Astrocyte (in vitro differentiated cells and primary cell): ENCODE measurements around the gene MBP. TPM values are rescaled to one million over a fixed set of nuclear protein-coding genes. Genes with fewer than 3 reads are reported as not detected.

Source experiments
- DNase-seq: peaks from one replicate; pipeline ENCODE4 v3.0.0-alpha.2; 2010; ENCODE audit warnings: low read depth
- FAIRE-seq: peaks from 2 replicates; lab custom pipeline; 2011; peaks lifted over from hg19 to GRCh38; lab: Jason Lieb, UNC
- H2AFZ ChIP-seq: 2 replicates; pipeline ENCODE4 v1.6.0; 2012; ENCODE audit warnings: low read depth, low read length, inconsistent platforms
- H3K27ac ChIP-seq: 2 replicates; pipeline ENCODE4 v1.5.1; 2011; ENCODE audit warnings: low read depth, low read length, inconsistent platforms
- H3K27me3 ChIP-seq: 2 replicates; pipeline ENCODE4 v1.6.0; 2011; ENCODE audit warnings: low read length, inconsistent platforms; ENCODE audit not compliant: insufficient read depth
- H3K36me3 ChIP-seq: 2 replicates; pipeline ENCODE4 v1.5.1; 2011; ENCODE audit warnings: low read length, inconsistent platforms; ENCODE audit not compliant: insufficient read depth
- H3K4me1 ChIP-seq: 2 replicates; pipeline ENCODE4 v1.5.1; 2011; ENCODE audit warnings: low read length, inconsistent platforms; ENCODE audit not compliant: insufficient read depth
- H3K4me2 ChIP-seq: 2 replicates; pipeline ENCODE4 v1.6.0; 2012; ENCODE audit warnings: low read length, inconsistent platforms
- H3K4me3 ChIP-seq: 2 replicates; pipeline ENCODE4 v1.5.1; 2011; ENCODE audit warnings: low read depth, mild to moderate bottlenecking, low read length, inconsistent platforms; ENCODE audit not compliant: insufficient read depth
- H3K79me2 ChIP-seq: 2 replicates; pipeline ENCODE4 v1.6.0; 2012; ENCODE audit warnings: mild to moderate bottlenecking, low read length, inconsistent platforms; ENCODE audit not compliant: insufficient read depth
- H3K9ac ChIP-seq: 2 replicates; pipeline ENCODE4 v1.6.0; 2012; ENCODE audit warnings: mild to moderate bottlenecking, low read length, inconsistent platforms
- H3K9me3 ChIP-seq: 2 replicates; pipeline ENCODE4 v1.5.1; 2012; ENCODE audit warnings: low read depth, mild to moderate bottlenecking, low read length, inconsistent platforms; ENCODE audit not compliant: insufficient read depth
- H4K20me1 ChIP-seq: 2 replicates; pipeline ENCODE4 v1.6.0; 2012; ENCODE audit warnings: low read length, inconsistent platforms; ENCODE audit not compliant: insufficient read depth
- H3K27ac Mint-ChIP-seq: one replicate; pipeline ENCODE4 v1.8.0; 2021; ENCODE audit warnings: mild to moderate bottlenecking, mixed read lengths; ENCODE audit not compliant: unreplicated experiment
- H3K27me3 Mint-ChIP-seq: one replicate; pipeline ENCODE4 v1.8.0; 2021; ENCODE audit warnings: low read depth, mixed read lengths; ENCODE audit not compliant: unreplicated experiment
- H3K36me3 Mint-ChIP-seq: one replicate; pipeline ENCODE4 v1.8.0; 2021; ENCODE audit warnings: low read depth, mixed read lengths; ENCODE audit not compliant: unreplicated experiment
- H3K4me1 Mint-ChIP-seq: one replicate; pipeline ENCODE4 v1.8.0; 2021; ENCODE audit warnings: low read depth, mixed read lengths; ENCODE audit not compliant: unreplicated experiment
- H3K4me3 Mint-ChIP-seq: one replicate; pipeline ENCODE4 v1.8.0; 2021; ENCODE audit warnings: mild to moderate bottlenecking, moderate library complexity, mixed read lengths; ENCODE audit not compliant: unreplicated experiment
- H3K9me3 Mint-ChIP-seq: one replicate; pipeline ENCODE4 v1.8.0; 2021; ENCODE audit warnings: mild to moderate bottlenecking, mixed read lengths; ENCODE audit not compliant: unreplicated experiment
- EZH2 ChIP-seq: IDR thresholded peaks from 2 replicates; pipeline ENCODE4 v1.6.1; 2012; ENCODE audit warnings: mild to moderate bottlenecking, low read length, inconsistent platforms; ENCODE audit not compliant: insufficient read depth
- total RNA-seq: library from RNA; stranded (reverse); gene quantifications from 2 replicates; pipeline ENCODE4 v1.2.1, GENCODE V29; 2021
- TF ChIP-seq, protein P1 (sequence below): IDR thresholded peaks from 2 replicates; pipeline ENCODE4 v1.5.1; 2011; ENCODE audit warnings: low read depth, mild to moderate bottlenecking, inconsistent platforms, low read length, moderate library complexity; ENCODE audit not compliant: insufficient read depth

The MBP gene
- total RNA-seq, 1 donor from 2014 or later = 11.4 TPM

DNA sequence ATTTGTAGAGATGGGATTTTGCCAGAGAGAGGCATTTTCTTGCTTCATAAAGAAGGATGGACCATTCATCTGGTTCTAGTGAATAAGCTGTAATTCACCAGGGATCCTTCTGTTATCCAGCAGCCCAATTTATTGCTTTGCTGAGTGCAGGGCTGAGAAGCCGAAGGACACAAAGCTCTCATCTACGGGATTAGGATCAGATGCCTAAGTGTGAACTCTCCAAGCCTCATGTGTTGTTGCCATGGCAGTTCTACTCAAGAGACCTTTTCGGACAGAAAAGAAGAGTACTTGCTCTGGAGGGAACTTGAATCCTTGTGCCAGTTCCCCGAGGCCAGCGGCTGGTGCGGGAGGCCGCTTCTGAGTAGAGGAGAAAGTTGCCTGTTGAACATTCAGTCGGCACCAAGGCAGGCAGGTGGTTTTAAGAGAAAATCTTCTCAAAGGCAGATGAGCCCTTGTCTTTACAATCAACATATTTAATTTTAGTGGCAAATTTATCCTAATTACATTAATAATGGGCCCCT, 38.4 kb upstream of the MBP start:
- peaks cover 6% of the 10 kb centered on the region for H3K4me1 Mint-ChIP-seq
- no peaks in the 10 kb centered on the region for H3K9me3 Mint-ChIP-seq
- H3K9ac ChIP-seq = no peak overlapping the region
- no peaks in the 10 kb centered on the region for H3K36me3 Mint-ChIP-seq
- peaks cover 35% of the 10 kb centered on the region for H3K27me3 Mint-ChIP-seq
- no peaks in the 10 kb centered on the region for H3K9me3 ChIP-seq
- no peak overlapping the region for H3K4me3 ChIP-seq
- no peak overlapping the region for H2AFZ ChIP-seq
- H3K27ac Mint-ChIP-seq = no peak overlapping the region
- no peaks in the 10 kb centered on the region for H3K79me2 ChIP-seq
- no peak for DNase-seq
- H3K4me3 Mint-ChIP-seq = no peak overlapping the region
- H3K27ac ChIP-seq = no peak overlapping the region
- H3K4me2 ChIP-seq = no peak overlapping the region
- H4K20me1 ChIP-seq = no peaks in the 10 kb centered on the region
- H3K4me1 ChIP-seq = peaks cover 6% of the 10 kb centered on the region
- no peaks in the 10 kb centered on the region for H3K36me3 ChIP-seq
- TF ChIP-seq, protein P1, sequence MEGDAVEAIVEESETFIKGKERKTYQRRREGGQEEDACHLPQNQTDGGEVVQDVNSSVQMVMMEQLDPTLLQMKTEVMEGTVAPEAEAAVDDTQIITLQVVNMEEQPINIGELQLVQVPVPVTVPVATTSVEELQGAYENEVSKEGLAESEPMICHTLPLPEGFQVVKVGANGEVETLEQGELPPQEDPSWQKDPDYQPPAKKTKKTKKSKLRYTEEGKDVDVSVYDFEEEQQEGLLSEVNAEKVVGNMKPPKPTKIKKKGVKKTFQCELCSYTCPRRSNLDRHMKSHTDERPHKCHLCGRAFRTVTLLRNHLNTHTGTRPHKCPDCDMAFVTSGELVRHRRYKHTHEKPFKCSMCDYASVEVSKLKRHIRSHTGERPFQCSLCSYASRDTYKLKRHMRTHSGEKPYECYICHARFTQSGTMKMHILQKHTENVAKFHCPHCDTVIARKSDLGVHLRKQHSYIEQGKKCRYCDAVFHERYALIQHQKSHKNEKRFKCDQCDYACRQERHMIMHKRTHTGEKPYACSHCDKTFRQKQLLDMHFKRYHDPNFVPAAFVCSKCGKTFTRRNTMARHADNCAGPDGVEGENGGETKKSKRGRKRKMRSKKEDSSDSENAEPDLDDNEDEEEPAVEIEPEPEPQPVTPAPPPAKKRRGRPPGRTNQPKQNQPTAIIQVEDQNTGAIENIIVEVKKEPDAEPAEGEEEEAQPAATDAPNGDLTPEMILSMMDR = no peak
- TF ChIP-seq EZH2 = no peak
- no peak for FAIRE-seq
- H3K27me3 ChIP-seq = no peaks in the 10 kb centered on the region

DNA sequence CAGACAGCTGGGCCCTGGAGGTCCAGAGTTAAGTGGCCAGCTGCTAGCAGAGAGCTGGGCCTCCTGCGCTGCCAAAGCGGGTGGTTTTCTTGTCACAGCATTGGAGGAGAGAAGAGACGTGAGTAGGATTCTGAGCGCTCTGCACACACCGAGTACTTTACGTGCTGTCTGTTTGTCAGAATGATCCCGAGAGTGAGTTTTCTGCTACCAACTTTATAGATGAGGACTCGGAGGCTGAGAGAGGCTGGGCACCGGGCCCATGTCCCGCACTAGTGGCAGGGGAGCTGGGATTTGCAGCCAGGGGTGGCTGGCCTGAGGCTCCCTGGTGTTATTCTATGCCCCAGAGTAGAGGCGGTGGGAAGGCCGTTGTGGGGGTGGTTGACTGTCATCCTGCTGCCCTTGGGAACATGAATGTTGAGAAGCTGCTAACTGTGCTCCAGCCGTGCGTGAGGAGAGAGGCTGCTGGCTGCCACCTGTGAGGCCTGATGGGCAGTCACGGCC, 36.3 kb upstream of the MBP start:
- H3K27ac ChIP-seq = no peak overlapping the region
- peaks cover 42% of the 10 kb centered on the region for H3K27me3 Mint-ChIP-seq
- no peak overlapping the region for H3K4me3 ChIP-seq
- FAIRE-seq (no peak), DNase-seq (no peak)
- H3K79me2 ChIP-seq = no peaks in the 10 kb centered on the region
- no peak overlapping the region for H3K9ac ChIP-seq
- H3K27me3 ChIP-seq = no peaks in the 10 kb centered on the region
- H3K4me2 ChIP-seq = no peak overlapping the region
- H3K27ac Mint-ChIP-seq = no peak overlapping the region
- no peak overlapping the region for H3K4me3 Mint-ChIP-seq
- H3K4me1 ChIP-seq = peaks cover 6% of the 10 kb centered on the region
- H3K4me1 Mint-ChIP-seq = peaks cover 4% of the 10 kb centered on the region
- H2AFZ ChIP-seq = no peak overlapping the region
- TF ChIP-seq EZH2 = no peak
- TF ChIP-seq, protein P1 = no peak
- no peaks in the 10 kb centered on the region for H3K36me3 ChIP-seq
- no peaks in the 10 kb centered on the region for H3K9me3 ChIP-seq
- H4K20me1 ChIP-seq = no peaks in the 10 kb centered on the region
- H3K9me3 Mint-ChIP-seq = no peaks in the 10 kb centered on the region
- H3K36me3 Mint-ChIP-seq = no peaks in the 10 kb centered on the region

DNA sequence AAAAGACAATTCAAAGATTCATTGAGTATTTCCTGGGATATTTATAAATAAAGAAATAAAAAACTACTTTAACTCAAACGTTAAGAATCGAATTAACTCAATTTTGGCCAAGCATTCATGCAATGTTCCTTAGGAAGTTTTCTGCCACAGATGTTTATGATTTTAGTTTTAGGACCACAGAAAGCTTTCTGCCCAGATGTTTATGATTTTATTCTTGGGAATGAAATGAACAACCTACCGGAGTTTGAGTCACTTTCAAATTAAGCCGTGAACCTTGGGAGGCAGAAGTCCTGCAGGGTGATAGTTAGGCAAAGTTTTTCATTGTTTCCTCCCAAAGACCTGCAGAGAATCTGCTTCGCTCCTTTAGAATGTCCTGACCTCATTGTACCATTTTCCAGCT, 34.7 kb upstream of the MBP start:
- no peak overlapping the region for H2AFZ ChIP-seq
- no peak for DNase-seq
- no peaks in the 10 kb centered on the region for H3K9me3 Mint-ChIP-seq
- peaks cover 39% of the 10 kb centered on the region for H3K27me3 Mint-ChIP-seq
- peak overlapping the region; percentile 32 for H3K4me2 ChIP-seq
- no peak overlapping the region for H3K27ac Mint-ChIP-seq
- no peak overlapping the region for H3K9ac ChIP-seq
- no peak for TF ChIP-seq EZH2
- TF ChIP-seq, protein P1 = no peak
- H4K20me1 ChIP-seq = no peaks in the 10 kb centered on the region
- no peaks in the 10 kb centered on the region for H3K79me2 ChIP-seq
- H3K4me3 Mint-ChIP-seq = no peak overlapping the region
- no peaks in the 10 kb centered on the region for H3K36me3 ChIP-seq
- no peaks in the 10 kb centered on the region for H3K9me3 ChIP-seq
- no peak overlapping the region for H3K27ac ChIP-seq
- no peaks in the 10 kb centered on the region for H3K27me3 ChIP-seq
- peaks cover 13% of the 10 kb centered on the region for H3K4me1 Mint-ChIP-seq
- H3K36me3 Mint-ChIP-seq = no peaks in the 10 kb centered on the region
- H3K4me1 ChIP-seq = peaks cover 6% of the 10 kb centered on the region
- FAIRE-seq = no peak
- no peak overlapping the region for H3K4me3 ChIP-seq
